AG09309 (cell line): ENCODE results near the gene NSMCE4A.
"Not testable (repeated sequence)": the region's sequence is repeated elsewhere in the genome, so short reads cannot be mapped to it uniquely, and the experiment has no call there.

ENCODE experiments used
- DNase-seq: peaks from one replicate; pipeline ENCODE4 v3.0.0-alpha.2; 2010; ENCODE audit warnings: low read depth
- H3K4me3 ChIP-seq: 2 replicates; pipeline ENCODE4 v1.5.1; 2011; ENCODE audit warnings: mild to moderate bottlenecking, low read depth, low read length, moderate library complexity; ENCODE audit not compliant: control insufficient read depth
- CTCF ChIP-seq: IDR thresholded peaks from 2 replicates; pipeline ENCODE4 v1.5.1; 2011; ENCODE audit warnings: mild to moderate bottlenecking, low read depth, low read length, inconsistent platforms; ENCODE audit not compliant: insufficient read depth, control insufficient read depth; ENCODE audit errors: missing control alignments

NSMCE4A gene

GRCh38 chr10:121975295-121976086 lies 474 bp upstream of the NSMCE4A start:
- no peak for DNase-seq
- H3K4me3 ChIP-seq: peak overlapping the region; percentile 53
- no peak for TF ChIP-seq CTCF

- no peak for TF ChIP-seq CTCF
- no peak for DNase-seq
Measured at GRCh38 chr10:121974019-121974534, 940 bp downstream of the NSMCE4A start.

GRCh38 chr10:121969086-121969485 lies 5.9 kb downstream of the NSMCE4A start:
- not testable (repeated sequence) for H3K4me3 ChIP-seq, DNase-seq

More at GRCh38 chr10:121974019-121974534, 940 bp downstream of the NSMCE4A start:
- H3K4me3 ChIP-seq: peak overlapping the region; percentile 53

- DNase-seq: no peak
- TF ChIP-seq CTCF: no peak
- H3K4me3 ChIP-seq: no peak overlapping the region
Measured at GRCh38 chr10:121965996-121966395, 9.0 kb downstream of the NSMCE4A start.

GRCh38 chr10:121961456-121961855 lies 13.6 kb downstream of the NSMCE4A start:
- H3K4me3 ChIP-seq: no peak overlapping the region
- no peak for DNase-seq
- no peak for TF ChIP-seq CTCF

GRCh38 chr10:121959671-121960070 lies 15.3 kb downstream of the NSMCE4A start:
- no peak overlapping the region for H3K4me3 ChIP-seq
- no peak for TF ChIP-seq CTCF
- no peak for DNase-seq

GRCh38 chr10:121956111-121957061 lies 18.6 kb downstream of the NSMCE4A start:
- no peak overlapping the region for H3K4me3 ChIP-seq
- TF ChIP-seq CTCF: no peak
- DNase-seq: peak; percentile 55
